Left renal pelvis (tissue), 4 donors: ENCODE results near the gene ZNHIT1. TPM values are rescaled to one million over a fixed set of nuclear protein-coding genes. Genes with fewer than 3 reads are reported as not detected.
"Not testable (repeated sequence)": the region's sequence is repeated elsewhere in the genome, so short reads cannot be mapped to it uniquely, and the experiment has no call there.

Source experiments
- DNase-seq, 4 donors: peaks; one replicate each; pipeline ENCODE4 v3.0.0-alpha.2; 2013; ENCODE audit warnings: low read depth in 4 of 4, low spot score in 3 of 4
- polyA plus RNA-seq, 4 donors: library from polyadenylated mRNA; unstranded; fragments of 120-200 nt; gene quantifications; one replicate each; pipeline ENCODE4 v1.2.1, GENCODE V29; 2013; ENCODE audit not compliant: insufficient read length in 4 of 4

Gene ZNHIT1
- polyA plus RNA-seq, 4 donors: 42.3 to 81.8 (median 56.0) TPM

- no peak for DNase-seq
Measured at GRCh38 chr7:101186194-101186593, 31.8 kb upstream of the ZNHIT1 start.

- DNase-seq: no peak
Measured at GRCh38 chr7:101186844-101187428, 31.0 kb upstream of the ZNHIT1 start.

- no peak for DNase-seq
Measured at GRCh38 chr7:101189109-101189508, 28.9 kb upstream of the ZNHIT1 start.

GRCh38 chr7:101195884-101196283 lies 22.1 kb upstream of the ZNHIT1 start:
- DNase-seq: no peak

GRCh38 chr7:101197991-101198390 lies 20.0 kb upstream of the ZNHIT1 start:
- DNase-seq: no peak

GRCh38 chr7:101198476-101198875 lies 19.5 kb upstream of the ZNHIT1 start:
- DNase-seq: no peak

GRCh38 chr7:101199522-101199921 lies 18.4 kb upstream of the ZNHIT1 start:
- not testable (repeated sequence) for DNase-seq

- no peak for DNase-seq
Measured at GRCh38 chr7:101200504-101200861, 17.5 kb upstream of the ZNHIT1 start.

GRCh38 chr7:101200862-101201599 lies 16.9 kb upstream of the ZNHIT1 start, which contains the start of gene MOGAT3:
Gene MOGAT3 (minus strand): TSS chr7:101201036. CDS start chr7:101200854, 182 bp downstream.
- no peak for DNase-seq

GRCh38 chr7:101201695-101202602 lies 16.0 kb upstream of the ZNHIT1 start:
- DNase-seq: no peak

GRCh38 chr7:101202603-101202918 lies 15.4 kb upstream of the ZNHIT1 start:
- DNase-seq: no peak

GRCh38 chr7:101203740-101204738 lies 13.9 kb upstream of the ZNHIT1 start:
- not testable (repeated sequence) for DNase-seq

- no peak for DNase-seq
Measured at GRCh38 chr7:101205901-101206664, 11.9 kb upstream of the ZNHIT1 start.

- DNase-seq: no peak
Measured at GRCh38 chr7:101206665-101207042, 11.3 kb upstream of the ZNHIT1 start.

GRCh38 chr7:101207459-101207858 lies 10.5 kb upstream of the ZNHIT1 start:
- DNase-seq: no peak

GRCh38 chr7:101208794-101209193 lies 9.2 kb upstream of the ZNHIT1 start:
- no peak for DNase-seq

- DNase-seq: no peak
Measured at GRCh38 chr7:101210143-101210542, 7.8 kb upstream of the ZNHIT1 start.

GRCh38 chr7:101211501-101211900 lies 6.5 kb upstream of the ZNHIT1 start:
- no peak for DNase-seq

- DNase-seq: no peak
Measured at GRCh38 chr7:101212014-101212413, 6.0 kb upstream of the ZNHIT1 start.
